SK-N-SH (cell line): ENCODE data around the gene CPED1. TPM values are rescaled to one million over a fixed set of nuclear protein-coding genes. Genes with fewer than 3 reads are reported as not detected.

Source experiments
- CTCF ChIA-PET: fragments of 300-600, 350-600 bp; formaldehyde crosslinking; extraction: SDS; loops from one replicate; lab custom pipeline; 2021; lab: Yijun Ruan, JAX
- POLR2A ChIA-PET: fragments of 350-600 bp; sonication (Branson Sonifier 250); formaldehyde crosslinking; extraction: SDS; loops from one replicate; lab custom pipeline; 2020; ENCODE audit warnings: antibody characterized with exemption, inconsistent platforms; lab: Yijun Ruan, JAX
- DNase-seq: peaks from one replicate; pipeline ENCODE4 v3.0.0; 2012
- H2AFZ ChIP-seq: fragments of 200-600 bp; sonication (generic); 2 replicates; pipeline ENCODE4 v1.8.1; 2016; ENCODE audit warnings: antibody characterized with exemption, mild to moderate bottlenecking, low read depth
- H3F3A ChIP-seq: fragments of 200-600 bp; sonication (generic); replicated peaks from 2 replicates; pipeline ENCODE3; 2016; ENCODE audit warnings: antibody characterized with exemption, mild to moderate bottlenecking; ENCODE audit not compliant: insufficient read depth
- H3K27ac ChIP-seq, 2 experiments: fragments of 200-500 bp in 1 of 2; fragments of 200-600 bp in 1 of 2; sonication (Bioruptor generic) in 1 of 2; sonication (generic), shearing (Covaris generic) in 1 of 2; 2 replicates each; pipeline versions ENCODE4 v1.5.1 to v1.6.1; 2014 to 2016; ENCODE audit warnings: low read depth in 2 of 2, inconsistent platforms in 1 of 2, low read length in 1 of 2, mild to moderate bottlenecking in 1 of 2, mixed read lengths in 1 of 2
- H3K27me3 ChIP-seq: fragments of 200-600 bp; sonication (generic), shearing (Covaris generic); 2 replicates; pipeline ENCODE4 v1.6.1; 2016; ENCODE audit warnings: mixed run types; ENCODE audit not compliant: insufficient read depth
- H3K36me3 ChIP-seq, 2 experiments: fragments of 200-500 bp in 1 of 2; fragments of 200-600 bp in 1 of 2; sonication (Bioruptor generic) in 1 of 2; sonication (generic) in 1 of 2; replicated peaks in 1 of 2; 2 replicates each; pipeline versions ENCODE3 to v1.5.1; 2014 to 2016; ENCODE audit warnings: low read length in 1 of 2, mild to moderate bottlenecking in 1 of 2; ENCODE audit not compliant: insufficient read depth in 2 of 2, control insufficient read depth in 1 of 2
- H3K4me1 ChIP-seq, 2 experiments: fragments of 200-500 bp in 1 of 2; fragments of 200-600 bp in 1 of 2; sonication (Bioruptor generic) in 1 of 2; sonication (generic), shearing (Covaris generic) in 1 of 2; 2 replicates each; pipeline versions ENCODE4 v1.5.1 to v1.6.1; 2014 to 2016; ENCODE audit warnings: low read depth in 1 of 2, low read length in 1 of 2, mixed run types in 1 of 2; ENCODE audit not compliant: insufficient read depth in 2 of 2, control insufficient read depth in 1 of 2
- H3K4me2 ChIP-seq: fragments of 200-600 bp; sonication (generic), shearing (Covaris generic); 2 replicates; pipeline ENCODE4 v1.6.1; 2017; ENCODE audit warnings: mixed run types
- H3K4me3 ChIP-seq, 2 experiments: fragments of 200-500 bp in 1 of 2; fragments of 200-600 bp in 1 of 2; sonication (Bioruptor generic) in 1 of 2; sonication (generic), shearing (Covaris generic) in 1 of 2; 2 replicates each; pipeline versions ENCODE4 v1.5.1 to v1.8.1; 2014 to 2016; ENCODE audit warnings: low read depth in 2 of 2, inconsistent platforms in 1 of 2, low read length in 1 of 2, mild to moderate bottlenecking in 1 of 2, mixed read lengths in 1 of 2, moderate library complexity in 1 of 2
- H3K79me2 ChIP-seq: fragments of 200-600 bp; sonication (generic); 2 replicates; pipeline ENCODE4 v1.8.1; 2017; ENCODE audit warnings: mild to moderate bottlenecking; ENCODE audit not compliant: insufficient read depth
- H3K9ac ChIP-seq: fragments of 200-600 bp; sonication (generic); 2 replicates; pipeline ENCODE4 v1.6.1; 2017; ENCODE audit warnings: mixed run types
- H3K9me2 ChIP-seq: fragments of 200-600 bp; sonication (generic); 2 replicates; pipeline ENCODE4 v1.6.1; 2017; ENCODE audit warnings: mixed run types
- H3K9me3 ChIP-seq: fragments of 200-600 bp; sonication (generic); 2 replicates; pipeline ENCODE4 v1.6.1; 2017; ENCODE audit warnings: mixed run types, mild to moderate bottlenecking, moderate library complexity
- H4K20me1 ChIP-seq: fragments of 200-600 bp; sonication (generic); 2 replicates; pipeline ENCODE4 v1.6.1; 2017; ENCODE audit warnings: mild to moderate bottlenecking, mixed run types; ENCODE audit not compliant: insufficient read depth
- EP300 ChIP-seq, 2 experiments: IDR thresholded peaks; 2 replicates each; pipeline versions ENCODE4 v1.4.0 to v1.6.1; 2012; ENCODE audit warnings: borderline replicate concordance in 1 of 2, low read depth in 1 of 2, low read length in 1 of 2
- FOXM1 ChIP-seq: IDR thresholded peaks from 2 replicates; pipeline ENCODE4 v1.4.0; 2012; ENCODE audit warnings: low read depth, mild to moderate bottlenecking
- GABPA ChIP-seq: IDR thresholded peaks from 2 replicates; pipeline ENCODE4 v1.4.0; 2012; ENCODE audit warnings: low read depth, mild to moderate bottlenecking
- GATA2 ChIP-seq: sonication (generic); formaldehyde crosslinking; IDR thresholded peaks from 2 replicates; pipeline ENCODE4 v1.5.0; 2020; ENCODE audit warnings: mild to moderate bottlenecking, missing genetic modification reagents
- JUND ChIP-seq: IDR thresholded peaks from 2 replicates; pipeline ENCODE4 v1.4.0; 2012
- MAX ChIP-seq: IDR thresholded peaks from 2 replicates; pipeline ENCODE4 v1.4.0; 2012; ENCODE audit warnings: low read depth
- MEF2A ChIP-seq: IDR thresholded peaks from 2 replicates; pipeline ENCODE4 v1.4.0; 2012; ENCODE audit warnings: low read depth, borderline replicate concordance
- MXI1 ChIP-seq: IDR thresholded peaks from 2 replicates; pipeline ENCODE4 v1.6.1; 2012; ENCODE audit warnings: mild to moderate bottlenecking, low read depth, low read length, improper control_type of control experiment
- NFIC ChIP-seq: IDR thresholded peaks from 2 replicates; pipeline ENCODE4 v1.4.0; 2012; ENCODE audit warnings: borderline replicate concordance
- PBX3 ChIP-seq: IDR thresholded peaks from 2 replicates; pipeline ENCODE4; 2012
- POLR2AphosphoS5 ChIP-seq: IDR thresholded peaks from 2 replicates; pipeline ENCODE4 v1.6.1; 2012; ENCODE audit warnings: low read depth, low read length
- RCOR1 ChIP-seq: fragments of 150-350 bp; IDR thresholded peaks from 2 replicates; pipeline ENCODE4 v1.6.1; 2017; ENCODE audit warnings: antibody characterized with exemption, low read length
- RFX5 ChIP-seq: IDR thresholded peaks from 2 replicates; pipeline ENCODE4 v1.6.1; 2012; ENCODE audit warnings: mild to moderate bottlenecking, improper control_type of control experiment, low read length
- SIN3A ChIP-seq: IDR thresholded peaks from 2 replicates; pipeline ENCODE4 v1.6.1; 2012; ENCODE audit warnings: low read depth, mild to moderate bottlenecking, low read length, moderate library complexity, borderline replicate concordance
- SMC3 ChIP-seq: IDR thresholded peaks from 2 replicates; pipeline ENCODE4 v1.6.1; 2012; ENCODE audit warnings: low read depth, low read length, improper control_type of control experiment
- TAF1 ChIP-seq: IDR thresholded peaks from 2 replicates; pipeline ENCODE4 v1.6.1; 2012; ENCODE audit warnings: low read depth, mild to moderate bottlenecking, low read length, moderate library complexity, borderline replicate concordance
- TEAD4 ChIP-seq: IDR thresholded peaks from 2 replicates; pipeline ENCODE4 v1.4.0; 2012; ENCODE audit warnings: mild to moderate bottlenecking, borderline replicate concordance; ENCODE audit not compliant: insufficient read depth
- USF2 ChIP-seq: fragments of 150-350 bp; IDR thresholded peaks from 2 replicates; pipeline ENCODE4 v1.6.1; 2017; ENCODE audit warnings: antibody characterized with exemption, low read length, low read depth, borderline replicate concordance
- YY1 ChIP-seq: IDR thresholded peaks from 2 replicates; pipeline ENCODE4 v1.4.0; 2012; ENCODE audit warnings: low read depth, mild to moderate bottlenecking
- polyA plus RNA-seq, 3 experiments: library from polyadenylated mRNA; depleted of rRNA; stranded (reverse); fragments of >200 nt; gene quantifications; 2 replicates each; pipeline ENCODE4 v1.2.3, GENCODE V29; 2012
- TF ChIP-seq, protein P1 (sequence below): IDR thresholded peaks from 2 replicates; pipeline ENCODE4 v1.6.1; 2012; ENCODE audit warnings: mild to moderate bottlenecking, low read depth, low read length, moderate library complexity

Gene CPED1
- polyA plus RNA-seq, 1 of the 3 experiments (the other 2 are of a cell fraction), result 4.4 TPM

GRCh38 chr7:121076350-121077164 is 88.0 kb downstream of the CPED1 start (continued):
- TF ChIP-seq, protein P1, sequence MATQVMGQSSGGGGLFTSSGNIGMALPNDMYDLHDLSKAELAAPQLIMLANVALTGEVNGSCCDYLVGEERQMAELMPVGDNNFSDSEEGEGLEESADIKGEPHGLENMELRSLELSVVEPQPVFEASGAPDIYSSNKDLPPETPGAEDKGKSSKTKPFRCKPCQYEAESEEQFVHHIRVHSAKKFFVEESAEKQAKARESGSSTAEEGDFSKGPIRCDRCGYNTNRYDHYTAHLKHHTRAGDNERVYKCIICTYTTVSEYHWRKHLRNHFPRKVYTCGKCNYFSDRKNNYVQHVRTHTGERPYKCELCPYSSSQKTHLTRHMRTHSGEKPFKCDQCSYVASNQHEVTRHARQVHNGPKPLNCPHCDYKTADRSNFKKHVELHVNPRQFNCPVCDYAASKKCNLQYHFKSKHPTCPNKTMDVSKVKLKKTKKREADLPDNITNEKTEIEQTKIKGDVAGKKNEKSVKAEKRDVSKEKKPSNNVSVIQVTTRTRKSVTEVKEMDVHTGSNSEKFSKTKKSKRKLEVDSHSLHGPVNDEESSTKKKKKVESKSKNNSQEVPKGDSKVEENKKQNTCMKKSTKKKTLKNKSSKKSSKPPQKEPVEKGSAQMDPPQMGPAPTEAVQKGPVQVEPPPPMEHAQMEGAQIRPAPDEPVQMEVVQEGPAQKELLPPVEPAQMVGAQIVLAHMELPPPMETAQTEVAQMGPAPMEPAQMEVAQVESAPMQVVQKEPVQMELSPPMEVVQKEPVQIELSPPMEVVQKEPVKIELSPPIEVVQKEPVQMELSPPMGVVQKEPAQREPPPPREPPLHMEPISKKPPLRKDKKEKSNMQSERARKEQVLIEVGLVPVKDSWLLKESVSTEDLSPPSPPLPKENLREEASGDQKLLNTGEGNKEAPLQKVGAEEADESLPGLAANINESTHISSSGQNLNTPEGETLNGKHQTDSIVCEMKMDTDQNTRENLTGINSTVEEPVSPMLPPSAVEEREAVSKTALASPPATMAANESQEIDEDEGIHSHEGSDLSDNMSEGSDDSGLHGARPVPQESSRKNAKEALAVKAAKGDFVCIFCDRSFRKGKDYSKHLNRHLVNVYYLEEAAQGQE, result no peak
- TF ChIP-seq GATA2 (CRISPR knock-in tag) (no peak), MAX (0 out of 2 replicates have a peak, but pooled peaks have one; percentile 56)
- TF ChIP-seq, all 33 proteins: peak for 8

- H3K36me3 ChIP-seq, result no peaks in the 10 kb centered on the region
- 0 out of 2 replicates have a peak overlapping the region, but pooled peaks have one; percentile 58 for H2AFZ ChIP-seq
- POLR2A ChIA-PET, result interaction anchor here (1.9 kb wide), 1 partner anchor 89 kb away, joined by 7 read pairs; the partner anchor contains the start of gene CPED1
- peak overlapping the region; percentile 53 for H3K4me2 ChIP-seq
- H3K9me3 ChIP-seq, result no peaks in the 10 kb centered on the region
- 0 out of 4 replicates have a peak overlapping the region, but pooled peaks of 1 of the 2 experiments have one; percentile 23 for H3K4me3 ChIP-seq
- peak overlapping the region in 1 of 2 experiments; percentile 56; a peak in 1 of 4 replicates for H3K27ac ChIP-seq
- H3K4me1 ChIP-seq, result peaks cover 0 to 2% of the 10 kb centered on the region in 2 experiments; a peak in 1 of 4 replicates
- TF ChIP-seq NFIC (no peak), MXI1 (no peak), RFX5 (no peak), GABPA (no peak), USF2 (no peak), TEAD4 (no peak), GATA2 (CRISPR knock-in tag) (no peak), RCOR1 (no peak), SIN3A (no peak), TAF1 (no peak), POLR2AphosphoS5 (no peak), FOXM1 (no peak), SMC3 (no peak), MEF2A (no peak), YY1 (no peak), PBX3 (no peak), EP300 (IDR thresholded peaks at IDR 0.05; ENCODE audit: borderline replicate concordance in 1 of 2, low read depth in 1 of 2, low read length in 1 of 2) (no peak), JUND (no peak)
- peak overlapping the region; percentile 15; the same call in 1 of the 2 replicates for H3K9ac ChIP-seq
- CTCF ChIA-PET, result interaction anchor here (0.7 to 18.1 kb wide), 7 partner anchors 26 to 285 kb away, joined by 3 to 397 read pairs (median 5); partner anchors contain the start of gene CPED1
- H3F3A ChIP-seq, result no peaks in the 10 kb centered on the region
- no peaks in the 10 kb centered on the region for H3K27me3 ChIP-seq
- H4K20me1 ChIP-seq, result no peaks in the 10 kb centered on the region
- no peaks in the 10 kb centered on the region for H3K79me2 ChIP-seq
- no peaks in the 10 kb centered on the region for H3K9me2 ChIP-seq
- DNase-seq, result no peak
These were observed 88.7 kb downstream of the CPED1 start for GRCh38 chr7:121077165-121077630.
